ENCODE data around the gene CHAT.
A peak's percentile ranks its signal among the peaks of the same experiment; 100 is the strongest.

CHAT gene

DNA sequence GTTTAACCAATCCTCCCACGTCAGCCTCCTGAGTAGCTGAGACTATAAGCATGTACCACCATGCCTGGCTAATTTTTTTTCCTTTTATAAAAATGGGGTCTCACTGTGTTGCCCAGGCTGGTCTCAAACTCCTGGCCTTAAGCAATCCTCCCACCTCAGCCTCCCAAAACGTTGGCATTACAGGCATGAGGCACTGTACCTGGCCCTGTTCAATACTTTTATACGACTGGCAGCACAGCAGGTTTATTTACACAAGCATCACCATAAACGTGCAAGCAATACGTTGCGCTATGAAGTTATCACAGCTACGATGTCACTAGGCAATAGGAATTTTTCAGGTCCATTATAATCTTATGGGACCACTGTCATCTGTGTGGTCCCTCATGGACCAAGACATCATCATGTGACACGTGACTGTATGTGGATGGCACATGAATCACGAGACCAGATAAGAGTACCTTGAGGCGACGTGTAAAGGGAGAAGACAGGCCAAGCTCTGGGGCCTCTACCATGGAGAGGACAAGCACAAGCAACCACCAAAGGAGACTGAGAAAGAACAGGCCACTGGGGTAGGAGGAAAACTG, 38.3 kb upstream of the CHAT start:
- DNase-seq (ENCODE audit: low read depth), result no peak
- H3K4me3 ChIP-seq (ENCODE audit: low read length), result no peak overlapping the region
- TF ChIP-seq, protein P1, sequence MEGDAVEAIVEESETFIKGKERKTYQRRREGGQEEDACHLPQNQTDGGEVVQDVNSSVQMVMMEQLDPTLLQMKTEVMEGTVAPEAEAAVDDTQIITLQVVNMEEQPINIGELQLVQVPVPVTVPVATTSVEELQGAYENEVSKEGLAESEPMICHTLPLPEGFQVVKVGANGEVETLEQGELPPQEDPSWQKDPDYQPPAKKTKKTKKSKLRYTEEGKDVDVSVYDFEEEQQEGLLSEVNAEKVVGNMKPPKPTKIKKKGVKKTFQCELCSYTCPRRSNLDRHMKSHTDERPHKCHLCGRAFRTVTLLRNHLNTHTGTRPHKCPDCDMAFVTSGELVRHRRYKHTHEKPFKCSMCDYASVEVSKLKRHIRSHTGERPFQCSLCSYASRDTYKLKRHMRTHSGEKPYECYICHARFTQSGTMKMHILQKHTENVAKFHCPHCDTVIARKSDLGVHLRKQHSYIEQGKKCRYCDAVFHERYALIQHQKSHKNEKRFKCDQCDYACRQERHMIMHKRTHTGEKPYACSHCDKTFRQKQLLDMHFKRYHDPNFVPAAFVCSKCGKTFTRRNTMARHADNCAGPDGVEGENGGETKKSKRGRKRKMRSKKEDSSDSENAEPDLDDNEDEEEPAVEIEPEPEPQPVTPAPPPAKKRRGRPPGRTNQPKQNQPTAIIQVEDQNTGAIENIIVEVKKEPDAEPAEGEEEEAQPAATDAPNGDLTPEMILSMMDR (conservative IDR thresholded peaks at IDR 0.05; ENCODE audit: low read length), result no peak

GRCh38 chr10:49577182-49577925, 36.5 kb upstream of the CHAT start:
- no peak for DNase-seq (ENCODE audit: low read depth)
- TF ChIP-seq, protein P1 (conservative IDR thresholded peaks at IDR 0.05; ENCODE audit: low read length), result no peak

GRCh38 chr10:49578392-49578791, 35.4 kb upstream of the CHAT start:
- TF ChIP-seq, protein P1 (conservative IDR thresholded peaks at IDR 0.05; ENCODE audit: low read length), result no peak
- DNase-seq (ENCODE audit: low read depth), result no peak
- no peak overlapping the region for H3K4me3 ChIP-seq (ENCODE audit: low read length)

More at GRCh38 chr10:49577182-49577925, 36.5 kb upstream of the CHAT start:
- no peak overlapping the region for H3K4me3 ChIP-seq (ENCODE audit: low read length)

- DNase-seq (ENCODE audit: low read depth), result peak; percentile 50
- no peak overlapping the region for H3K4me3 ChIP-seq (ENCODE audit: low read length)
- TF ChIP-seq, protein P1 (conservative IDR thresholded peaks at IDR 0.05; ENCODE audit: low read length), result no peak
Observed at GRCh38 chr10:49579621-49580020, 34.2 kb upstream of the CHAT start.

- TF ChIP-seq, protein P1 (conservative IDR thresholded peaks at IDR 0.05; ENCODE audit: low read length), result no peak
- H3K4me3 ChIP-seq (ENCODE audit: low read length), result no peak overlapping the region
- peak; percentile 29 for DNase-seq (ENCODE audit: low read depth)
Observed at GRCh38 chr10:49585387-49585786, 28.4 kb upstream of the CHAT start.

DNA sequence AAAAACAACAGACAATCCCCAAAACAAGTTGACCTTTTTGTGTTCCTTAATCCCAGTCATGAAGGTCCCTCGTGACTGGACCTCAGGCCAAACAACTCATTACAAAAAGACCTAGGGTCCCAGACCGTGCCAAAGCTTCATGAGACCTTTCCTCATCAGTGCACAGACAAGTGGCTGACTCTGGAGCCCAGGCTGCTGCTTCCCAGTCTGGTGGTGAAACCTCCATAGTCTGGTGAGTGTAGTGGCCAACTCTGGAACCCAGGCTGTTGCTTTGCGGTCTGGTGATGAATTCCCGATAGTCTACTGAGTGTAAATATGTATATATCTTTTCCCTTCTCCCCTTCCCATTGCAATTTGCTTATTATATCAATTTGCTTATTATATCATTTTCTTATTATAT, 25.9 kb upstream of the CHAT start:
- no peak for DNase-seq (ENCODE audit: low read depth)
- TF ChIP-seq, protein P1 (conservative IDR thresholded peaks at IDR 0.05; ENCODE audit: low read length), result no peak
- H3K4me3 ChIP-seq (ENCODE audit: low read length), result no peak overlapping the region

Measured in AG10803 (cell line).